ENCODE data around the gene DICER1.

DNA sequence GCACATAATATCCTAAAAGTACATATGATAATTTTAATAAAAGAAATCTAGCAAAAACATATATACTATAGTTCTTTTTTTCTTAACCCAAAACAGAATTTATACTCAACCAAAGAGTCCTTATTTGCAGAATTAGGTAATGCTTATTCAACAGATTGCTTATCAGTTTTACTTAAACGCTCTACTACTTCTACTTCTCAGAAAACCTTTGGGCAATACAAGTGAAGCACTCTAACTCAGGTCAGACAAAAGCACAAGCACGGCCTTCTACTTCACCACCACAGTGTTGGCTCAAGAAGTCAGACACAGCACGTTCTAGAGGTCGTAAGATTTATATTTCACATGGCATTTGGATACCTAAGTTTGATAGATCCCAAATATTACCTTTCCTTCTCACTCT is 29.2 kb downstream of the DICER1 start:
- no peak for TF ChIP-seq CTCF (conservative IDR thresholded peaks at IDR 0.05; ENCODE audit: low read depth, low read length)
- no peak for TF ChIP-seq EZH2 (IDR thresholded peaks at IDR 0.05; ENCODE audit: borderline replicate concordance, low read depth, low read length, poor library complexity, severe bottlenecking)
